ENCODE data around the gene RIMS1.
"Not testable (repeated sequence)": the region's sequence is repeated elsewhere in the genome, so short reads cannot be mapped to it uniquely, and the experiment has no call there.

Gene RIMS1

GRCh38 chr6:72246926-72247325, 360.6 kb downstream of the RIMS1 start:
- no peak for DNase-seq

DNA sequence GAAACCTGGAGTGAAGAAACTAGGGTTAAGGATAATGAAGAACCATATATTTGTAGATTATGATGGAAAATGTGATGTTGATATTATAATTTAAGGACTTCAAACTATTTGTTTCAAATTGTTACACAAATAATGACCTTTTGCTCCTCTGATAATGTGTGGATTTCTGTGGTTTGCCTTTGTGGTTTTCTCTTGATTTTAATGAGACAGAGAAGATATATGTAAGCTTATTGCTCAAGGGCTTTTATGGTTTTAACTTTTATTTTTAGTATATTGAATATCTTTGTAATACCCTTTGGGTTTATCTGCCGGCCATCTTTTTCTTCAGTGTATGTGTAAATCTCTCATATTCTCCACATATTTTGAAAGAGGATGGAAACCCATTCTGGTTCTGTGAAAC, 362.3 kb downstream of the RIMS1 start:
- no peak for DNase-seq

GRCh38 chr6:72250664-72251063, 364.3 kb downstream of the RIMS1 start:
- DNase-seq: no peak

DNA sequence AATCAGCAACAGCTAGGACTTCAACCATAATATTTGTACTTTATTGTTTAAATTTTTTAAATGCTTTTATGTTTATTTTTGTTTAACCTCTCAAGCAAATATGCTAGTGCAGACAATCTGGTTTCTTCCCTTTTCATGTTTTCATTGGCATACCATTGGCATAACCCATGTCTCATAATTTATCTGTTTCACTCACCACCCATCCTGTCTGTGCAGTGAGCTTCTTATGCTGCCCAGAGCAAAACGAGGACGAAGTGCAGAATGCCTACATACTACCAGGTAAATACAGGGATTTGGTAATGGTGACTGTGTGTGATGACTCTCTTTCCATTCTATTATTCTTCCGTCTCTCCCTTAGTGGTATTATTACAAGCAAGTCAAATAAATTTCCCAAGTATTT, 374.1 kb downstream of the RIMS1 start:
- no peak for DNase-seq

DNA sequence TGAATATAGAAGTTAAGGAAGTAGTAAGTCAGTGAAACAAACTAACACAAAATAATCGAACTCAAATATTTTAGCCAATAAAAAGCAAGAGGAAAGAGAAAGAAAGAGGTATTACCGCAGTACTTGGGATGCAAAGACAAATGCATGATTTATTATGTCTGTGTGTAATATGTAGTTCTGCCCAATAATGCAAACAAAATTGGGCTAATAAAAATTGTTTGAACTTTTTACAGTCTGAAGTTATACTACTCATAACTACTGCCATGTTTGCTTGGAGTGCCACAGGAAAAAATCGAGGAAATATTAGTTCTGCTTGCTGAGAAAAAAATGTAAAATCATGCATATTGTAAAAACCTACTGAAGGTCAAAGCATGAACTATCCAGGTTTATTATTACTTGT, 375.2 kb downstream of the RIMS1 start:
- no peak for DNase-seq

- no peak for DNase-seq
These were observed 375.9 kb downstream of the RIMS1 start for GRCh38 chr6:72262254-72262653.

- DNase-seq: no peak
These were observed 381.1 kb downstream of the RIMS1 start for GRCh38 chr6:72267470-72267869.

DNA sequence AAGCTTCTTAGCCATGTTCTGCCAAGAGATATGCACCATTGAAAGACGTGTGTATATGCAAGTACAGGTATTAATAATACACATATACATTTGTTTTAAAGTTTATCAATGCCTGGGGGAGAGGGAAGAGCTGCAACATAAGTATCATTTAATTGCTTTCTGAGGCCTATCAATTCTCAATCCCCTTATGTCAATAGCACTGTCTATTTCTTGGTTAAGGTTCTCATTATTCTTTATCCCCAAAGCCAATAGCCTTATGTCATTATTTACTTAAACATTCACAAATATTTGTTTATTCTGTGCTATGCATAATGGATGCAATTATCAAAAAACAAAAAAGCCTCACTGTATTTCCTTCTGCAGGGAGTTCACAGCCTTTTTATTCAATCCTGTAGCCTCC, 385.2 kb downstream of the RIMS1 start:
- no peak for DNase-seq

GRCh38 chr6:72272958-72273357, 386.6 kb downstream of the RIMS1 start:
- no peak for DNase-seq

DNA sequence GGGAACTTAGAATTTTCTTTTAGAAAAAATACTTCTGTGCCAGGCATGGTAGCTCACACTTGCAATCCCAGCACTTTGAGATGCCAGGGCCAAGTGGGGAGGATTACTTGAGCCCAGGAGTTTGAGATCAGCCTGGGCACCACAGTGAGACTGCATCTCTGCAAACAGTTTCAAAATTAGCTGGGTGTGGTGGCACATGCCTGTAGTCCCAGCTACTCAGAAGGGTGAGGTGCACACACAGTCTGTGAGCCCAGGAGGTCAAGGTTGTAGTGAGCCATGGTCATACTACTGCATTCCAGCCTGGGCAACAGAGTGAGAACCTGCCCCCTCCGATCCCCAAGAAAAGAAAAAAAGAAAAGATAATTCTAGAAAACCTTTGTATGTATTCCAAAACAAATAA, 389.5 kb downstream of the RIMS1 start:
- no peak for DNase-seq

DNA sequence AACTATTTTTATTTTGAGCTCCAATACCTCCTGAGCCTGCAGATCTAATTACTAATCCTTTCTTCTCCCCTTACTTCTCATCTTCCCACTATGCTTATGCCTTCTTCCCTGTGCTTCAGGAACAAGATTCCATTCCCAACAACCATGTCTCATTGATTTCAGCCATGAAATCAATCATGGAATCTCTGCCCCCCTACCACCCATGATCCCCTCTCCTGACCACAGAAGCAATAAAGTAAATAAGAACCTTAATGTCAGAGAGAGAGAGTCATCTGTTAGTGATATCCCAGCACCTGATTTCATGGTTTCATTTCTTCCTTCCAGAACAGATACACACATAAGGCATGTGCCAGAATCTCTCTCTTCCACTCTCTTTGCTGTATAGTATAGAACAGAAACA, 395.9 kb downstream of the RIMS1 start:
- DNase-seq: no peak

DNA sequence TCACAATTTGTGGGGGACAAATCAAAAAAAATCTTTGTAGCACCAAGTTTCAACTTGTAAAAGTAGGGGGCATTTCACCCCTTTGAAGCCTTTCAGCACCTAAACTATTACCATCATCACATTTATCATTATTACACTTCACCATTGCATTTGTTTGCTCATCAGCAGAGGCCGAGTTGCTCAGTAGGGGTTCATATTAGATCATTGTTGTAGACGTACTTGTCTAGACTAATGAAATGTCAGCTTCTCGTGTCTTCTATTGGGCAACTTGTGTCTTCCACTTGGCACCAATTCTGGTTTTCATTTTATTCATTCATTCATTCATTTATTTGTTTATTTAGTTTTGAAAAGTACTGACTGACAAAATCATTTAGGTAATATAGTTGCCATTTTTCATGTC, 397.2 kb downstream of the RIMS1 start:
- no peak for DNase-seq

- no peak for DNase-seq
These were observed 400.6 kb downstream of the RIMS1 start for GRCh38 chr6:72286911-72287311.

GRCh38 chr6:72287801-72288200, 401.5 kb downstream of the RIMS1 start:
- DNase-seq: no peak

DNA sequence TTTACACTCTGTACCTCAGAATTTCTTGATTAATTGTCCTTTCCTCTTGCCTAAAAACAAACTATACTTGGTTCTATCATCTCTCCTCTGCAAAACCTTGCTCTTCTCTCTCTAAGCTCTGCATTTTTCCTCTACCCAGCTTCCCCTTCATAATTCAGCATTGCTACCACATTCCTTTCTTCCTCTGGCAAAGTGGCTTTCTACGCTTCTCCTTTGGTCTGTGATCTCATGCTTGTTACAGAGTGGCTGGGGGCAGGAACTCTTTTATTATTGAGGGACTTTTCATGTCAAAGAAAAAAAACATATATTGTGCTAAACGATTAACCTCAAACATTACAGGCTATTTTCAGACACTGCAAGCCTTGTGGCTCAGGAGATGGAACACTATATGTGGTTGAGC, 402.2 kb downstream of the RIMS1 start:
- DNase-seq: no peak

DNA sequence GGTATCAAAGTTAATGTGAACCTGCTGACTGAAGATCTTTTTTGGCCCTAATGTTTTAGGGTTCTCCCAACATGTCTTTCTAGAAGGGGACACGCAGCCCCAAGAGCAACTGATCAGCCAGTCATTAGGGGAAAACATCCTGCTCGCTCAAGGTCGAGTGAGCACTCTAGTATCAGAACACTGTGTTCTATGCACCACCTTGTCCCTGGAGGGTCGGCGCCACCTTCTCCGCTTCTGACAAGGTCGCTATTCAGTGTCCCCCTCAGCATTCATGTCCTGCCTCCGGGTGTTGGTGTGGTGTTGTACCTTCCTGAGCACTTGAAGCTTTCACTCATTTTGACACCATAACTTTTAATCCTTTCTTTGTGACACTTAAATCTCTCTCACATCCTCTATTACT, 404.3 kb downstream of the RIMS1 start:
- no peak for DNase-seq

GRCh38 chr6:72296375-72296774, 410.0 kb downstream of the RIMS1 start:
- no peak for DNase-seq

- no peak for DNase-seq
These were observed 419.6 kb downstream of the RIMS1 start for GRCh38 chr6:72305971-72306370.

DNA sequence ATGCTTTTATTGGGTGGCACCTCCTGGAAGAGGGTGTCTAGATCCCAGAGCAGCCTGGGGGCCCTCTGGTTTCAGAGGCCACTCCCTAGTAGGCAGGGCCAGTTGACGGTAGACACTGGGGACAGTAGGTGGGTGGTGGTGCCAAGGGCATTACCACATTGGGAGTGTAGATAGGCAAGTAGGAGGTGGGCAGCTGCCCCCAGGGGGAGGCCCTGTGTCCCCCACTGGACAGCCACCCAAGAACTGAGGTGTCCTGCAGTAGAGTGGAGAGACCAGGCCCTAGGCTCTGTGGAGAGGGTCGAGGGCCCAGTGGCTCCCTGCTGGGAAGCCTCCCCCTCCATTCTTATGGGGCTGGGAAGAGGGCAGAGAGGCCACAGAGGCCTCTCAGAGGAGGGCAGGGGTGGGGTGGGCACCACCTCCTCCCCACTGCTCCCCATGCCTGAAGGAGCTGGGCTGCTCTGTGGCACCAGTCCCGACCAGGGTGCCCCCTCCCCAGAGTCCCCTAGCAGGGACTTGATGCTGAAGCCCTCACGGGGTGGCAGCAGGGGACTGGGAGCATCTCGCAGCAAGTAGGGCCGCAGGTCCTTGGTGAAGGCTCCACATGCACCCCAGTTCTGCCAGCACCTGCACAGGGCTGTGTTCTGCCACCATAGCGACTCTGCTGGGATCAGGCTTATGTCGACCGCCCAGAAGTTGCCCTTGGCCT, 430.5 kb downstream of the RIMS1 start:
- DNase-seq: no peak

GRCh38 chr6:72321788-72322187, 435.4 kb downstream of the RIMS1 start:
- no peak for DNase-seq

DNA sequence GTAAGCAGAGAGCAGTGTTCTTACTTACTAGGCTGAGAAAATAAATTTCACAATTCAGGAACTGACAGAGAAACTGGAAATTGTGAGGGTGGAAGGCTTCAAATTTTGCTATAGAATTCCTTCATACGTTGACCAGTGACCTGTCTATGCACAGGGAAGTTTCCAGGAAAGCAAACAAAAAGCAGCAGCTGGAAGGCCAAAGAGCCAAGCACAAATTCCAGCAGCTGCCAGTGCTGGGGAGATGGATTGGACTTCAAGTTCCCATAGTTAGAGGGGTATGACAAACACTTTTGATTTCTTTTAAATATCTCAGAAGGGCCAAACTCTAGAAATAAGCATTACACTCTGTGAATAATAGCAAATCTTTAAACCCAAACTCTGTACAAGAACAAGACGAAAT, 436.4 kb downstream of the RIMS1 start:
- DNase-seq: no peak

DNA sequence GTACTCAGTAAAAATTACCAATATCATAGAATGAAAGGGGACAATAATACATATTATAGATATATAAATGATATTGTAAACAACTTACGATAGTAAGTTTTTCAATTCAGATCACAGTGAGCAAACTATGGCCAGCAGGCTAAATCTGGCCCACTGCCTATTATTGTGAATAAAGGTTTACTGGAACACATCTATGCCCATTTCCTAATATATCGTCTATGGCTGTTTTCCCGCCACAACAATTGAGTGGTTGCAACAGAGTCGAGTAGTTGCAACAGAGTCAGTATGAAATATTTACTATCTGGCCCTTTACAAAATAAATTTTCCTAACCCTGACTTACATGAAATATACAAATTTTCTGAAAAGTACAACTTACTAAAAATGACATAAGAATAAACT, 438.2 kb downstream of the RIMS1 start:
- DNase-seq: no peak

DNA sequence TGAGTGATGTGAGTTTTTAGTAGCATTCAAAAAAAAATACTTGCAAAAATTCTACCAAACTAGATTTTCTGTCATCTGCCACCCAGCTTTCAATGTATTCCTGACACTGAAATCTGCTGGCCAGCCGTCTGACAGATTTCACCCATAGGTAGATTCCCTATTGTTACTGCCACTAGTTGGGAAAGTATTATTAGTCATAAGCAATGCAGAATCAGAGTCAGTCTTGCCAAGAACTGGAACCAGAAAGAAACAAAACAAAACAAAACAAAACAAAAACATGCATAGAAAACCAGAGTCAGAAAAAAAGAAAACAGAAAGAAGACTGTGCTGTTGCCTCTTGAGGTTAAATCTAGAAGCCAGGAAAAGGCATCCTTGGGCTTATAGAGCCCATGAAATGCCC, 442.4 kb downstream of the RIMS1 start:
- no peak for DNase-seq

DNA sequence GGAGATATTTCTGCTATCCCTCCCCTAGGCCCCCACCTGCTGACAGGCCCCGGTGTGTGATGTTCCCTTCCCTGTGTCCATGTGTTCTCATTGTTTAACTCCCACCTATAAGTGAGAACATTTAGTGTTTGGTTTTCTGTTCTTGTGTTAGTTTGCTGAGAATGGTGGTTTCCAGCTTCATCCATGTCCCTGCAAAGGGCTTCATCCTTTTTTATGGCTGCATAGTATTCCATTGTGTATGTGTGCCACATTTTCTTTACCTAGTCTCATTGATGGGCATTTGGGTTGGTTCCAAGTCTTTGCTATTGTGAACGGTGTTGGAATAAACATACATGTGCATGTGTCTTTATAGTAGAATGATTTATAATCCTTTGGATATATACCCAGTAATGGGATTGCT, 448.9 kb downstream of the RIMS1 start:
- not testable (repeated sequence) for DNase-seq

- DNase-seq: no peak
These were observed 462.6 kb downstream of the RIMS1 start for GRCh38 chr6:72348926-72349325.
